ENCODE results near the gene ADAMTS3. TPM values are rescaled to one million over a fixed set of nuclear protein-coding genes. Genes with fewer than 3 reads are reported as not detected.

ADAMTS3 gene
- total RNA-seq, 1 experiment from 2014 or later: 0.39 TPM

GRCh38 chr4:72319601-72320021 lies 249.4 kb downstream of the ADAMTS3 start:
- no peaks in the 10 kb centered on the region for H3K4me1 ChIP-seq (ENCODE audit: control insufficient read depth, insufficient read depth, low read length)
- no TSS peak for BruUV-seq (replicated peaks)
- CTCF ChIA-PET: no interaction called here

GRCh38 chr4:72318421-72319170 lies 250.4 kb downstream of the ADAMTS3 start:
- POLR2A ChIA-PET: no interaction called here
- Histone ChIP-seq H3K4me1 (ENCODE audit: control insufficient read depth, insufficient read depth, low read length) (no peaks in the 10 kb centered on the region), H3K36me3 (ENCODE audit: control insufficient read depth, insufficient read depth, low read length) (no peaks in the 10 kb centered on the region), H3K9me3 (ENCODE audit: control insufficient read depth, insufficient read depth, low read depth, low read length) (no peaks in the 10 kb centered on the region), H3K4me3 (ENCODE audit: low read depth in 2 of 2, low read length in 2 of 2) (no peak overlapping the region), H3K27ac (ENCODE audit: low read length) (no peak overlapping the region), H3K27me3 (ENCODE audit: control insufficient read depth, insufficient read depth, low read length) (no peaks in the 10 kb centered on the region)
- DNase-seq (ENCODE audit: low read depth, low spot score): no peak
- intact Hi-C loops (cut with micrococcal nuclease; ENCODE audit: unreplicated experiment) (no loop called here), in situ Hi-C loops (cut with HindIII; ENCODE audit: low pct_unique_long_range_greater_than_20kb, low sequenced_read_pairs) (no loop called here)
- TF ChIP-seq, protein P1, sequence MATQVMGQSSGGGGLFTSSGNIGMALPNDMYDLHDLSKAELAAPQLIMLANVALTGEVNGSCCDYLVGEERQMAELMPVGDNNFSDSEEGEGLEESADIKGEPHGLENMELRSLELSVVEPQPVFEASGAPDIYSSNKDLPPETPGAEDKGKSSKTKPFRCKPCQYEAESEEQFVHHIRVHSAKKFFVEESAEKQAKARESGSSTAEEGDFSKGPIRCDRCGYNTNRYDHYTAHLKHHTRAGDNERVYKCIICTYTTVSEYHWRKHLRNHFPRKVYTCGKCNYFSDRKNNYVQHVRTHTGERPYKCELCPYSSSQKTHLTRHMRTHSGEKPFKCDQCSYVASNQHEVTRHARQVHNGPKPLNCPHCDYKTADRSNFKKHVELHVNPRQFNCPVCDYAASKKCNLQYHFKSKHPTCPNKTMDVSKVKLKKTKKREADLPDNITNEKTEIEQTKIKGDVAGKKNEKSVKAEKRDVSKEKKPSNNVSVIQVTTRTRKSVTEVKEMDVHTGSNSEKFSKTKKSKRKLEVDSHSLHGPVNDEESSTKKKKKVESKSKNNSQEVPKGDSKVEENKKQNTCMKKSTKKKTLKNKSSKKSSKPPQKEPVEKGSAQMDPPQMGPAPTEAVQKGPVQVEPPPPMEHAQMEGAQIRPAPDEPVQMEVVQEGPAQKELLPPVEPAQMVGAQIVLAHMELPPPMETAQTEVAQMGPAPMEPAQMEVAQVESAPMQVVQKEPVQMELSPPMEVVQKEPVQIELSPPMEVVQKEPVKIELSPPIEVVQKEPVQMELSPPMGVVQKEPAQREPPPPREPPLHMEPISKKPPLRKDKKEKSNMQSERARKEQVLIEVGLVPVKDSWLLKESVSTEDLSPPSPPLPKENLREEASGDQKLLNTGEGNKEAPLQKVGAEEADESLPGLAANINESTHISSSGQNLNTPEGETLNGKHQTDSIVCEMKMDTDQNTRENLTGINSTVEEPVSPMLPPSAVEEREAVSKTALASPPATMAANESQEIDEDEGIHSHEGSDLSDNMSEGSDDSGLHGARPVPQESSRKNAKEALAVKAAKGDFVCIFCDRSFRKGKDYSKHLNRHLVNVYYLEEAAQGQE (IDR thresholded peaks at IDR 0.05; ENCODE audit: insufficient read depth in 1 of 2, low read depth in 2 of 2, low read length in 1 of 2): no peak
- TF ChIP-seq POLR2AphosphoS5 (IDR thresholded peaks at IDR 0.05; ENCODE audit: low read depth, low read length): no peak
- TF ChIP-seq, protein P2, sequence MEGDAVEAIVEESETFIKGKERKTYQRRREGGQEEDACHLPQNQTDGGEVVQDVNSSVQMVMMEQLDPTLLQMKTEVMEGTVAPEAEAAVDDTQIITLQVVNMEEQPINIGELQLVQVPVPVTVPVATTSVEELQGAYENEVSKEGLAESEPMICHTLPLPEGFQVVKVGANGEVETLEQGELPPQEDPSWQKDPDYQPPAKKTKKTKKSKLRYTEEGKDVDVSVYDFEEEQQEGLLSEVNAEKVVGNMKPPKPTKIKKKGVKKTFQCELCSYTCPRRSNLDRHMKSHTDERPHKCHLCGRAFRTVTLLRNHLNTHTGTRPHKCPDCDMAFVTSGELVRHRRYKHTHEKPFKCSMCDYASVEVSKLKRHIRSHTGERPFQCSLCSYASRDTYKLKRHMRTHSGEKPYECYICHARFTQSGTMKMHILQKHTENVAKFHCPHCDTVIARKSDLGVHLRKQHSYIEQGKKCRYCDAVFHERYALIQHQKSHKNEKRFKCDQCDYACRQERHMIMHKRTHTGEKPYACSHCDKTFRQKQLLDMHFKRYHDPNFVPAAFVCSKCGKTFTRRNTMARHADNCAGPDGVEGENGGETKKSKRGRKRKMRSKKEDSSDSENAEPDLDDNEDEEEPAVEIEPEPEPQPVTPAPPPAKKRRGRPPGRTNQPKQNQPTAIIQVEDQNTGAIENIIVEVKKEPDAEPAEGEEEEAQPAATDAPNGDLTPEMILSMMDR (IDR thresholded peaks at IDR 0.05): no peak
- BruUV-seq (replicated peaks): no TSS peak
- ATAC-seq: no peak
- CTCF ChIA-PET: no interaction called here

More at GRCh38 chr4:72319601-72320021, 249.4 kb downstream of the ADAMTS3 start:
- Histone ChIP-seq H3K4me3 (ENCODE audit: low read depth in 2 of 2, low read length in 2 of 2) (no peak overlapping the region), H3K27me3 (ENCODE audit: control insufficient read depth, insufficient read depth, low read length) (no peaks in the 10 kb centered on the region), H3K36me3 (ENCODE audit: control insufficient read depth, insufficient read depth, low read length) (no peaks in the 10 kb centered on the region), H3K9me3 (ENCODE audit: control insufficient read depth, insufficient read depth, low read depth, low read length) (no peaks in the 10 kb centered on the region), H3K27ac (ENCODE audit: low read length) (no peak overlapping the region)
- POLR2A ChIA-PET: no interaction called here
- intact Hi-C loops (cut with micrococcal nuclease; ENCODE audit: unreplicated experiment) (no loop called here), in situ Hi-C loops (cut with HindIII; ENCODE audit: low pct_unique_long_range_greater_than_20kb, low sequenced_read_pairs) (no loop called here)
- ATAC-seq: no peak
- DNase-seq (ENCODE audit: low read depth, low spot score): no peak
- TF ChIP-seq SIN3A (IDR thresholded peaks at IDR 0.05; ENCODE audit: borderline replicate concordance, insufficient read depth, low read depth, low read length) (no peak), TCF7L2 (IDR thresholded peaks at IDR 0.05; ENCODE audit: low read depth, low read length) (no peak), POLR2AphosphoS5 (IDR thresholded peaks at IDR 0.05; ENCODE audit: low read depth, low read length) (no peak)
- TF ChIP-seq, protein P2 (IDR thresholded peaks at IDR 0.05): no peak
- TF ChIP-seq, protein P1 (IDR thresholded peaks at IDR 0.05; ENCODE audit: insufficient read depth in 1 of 2, low read depth in 2 of 2, low read length in 1 of 2): no peak

Data from Panc1 (cell line).